Fibroblast of lung (primary cell): ENCODE results near the gene PDE3B. TPM values are rescaled to one million over a fixed set of nuclear protein-coding genes. Genes with fewer than 3 reads are reported as not detected.
A peak's percentile ranks its signal among the peaks of the same experiment; 100 is the strongest.
"Not testable (repeated sequence)": the region's sequence is repeated elsewhere in the genome, so short reads cannot be mapped to it uniquely, and the experiment has no call there.

Experiments
- DNase-seq, 2 donors: peaks; one replicate each; pipeline versions ENCODE4 v3.0.0 to v3.0.0-alpha.2; 2010; ENCODE audit warnings: low read depth in 2 of 2
- H2AFZ ChIP-seq: 2 replicates; pipeline ENCODE4 v1.5.1; 2012; ENCODE audit warnings: low read length, control low read depth, inconsistent platforms
- H3K27ac ChIP-seq: 2 replicates; pipeline ENCODE4 v1.5.1; 2011; ENCODE audit warnings: low read length, control low read depth; ENCODE audit not compliant: insufficient read depth
- H3K27me3 ChIP-seq: 2 replicates; pipeline ENCODE4 v1.5.1; 2011; ENCODE audit warnings: mild to moderate bottlenecking, low read length; ENCODE audit not compliant: control insufficient read depth, insufficient read depth
- H3K36me3 ChIP-seq: 2 replicates; pipeline ENCODE4 v1.5.1; 2011; ENCODE audit warnings: low read length; ENCODE audit not compliant: control insufficient read depth, insufficient read depth
- H3K4me1 ChIP-seq: 2 replicates; pipeline ENCODE4 v1.5.1; 2011; ENCODE audit warnings: low read length; ENCODE audit not compliant: control insufficient read depth, insufficient read depth; ENCODE audit errors: extremely low read depth
- H3K4me2 ChIP-seq: 2 replicates; pipeline ENCODE4 v1.5.1; 2011; ENCODE audit warnings: low read length, control low read depth; ENCODE audit not compliant: insufficient read depth; ENCODE audit errors: extremely low read depth
- H3K4me3 ChIP-seq, 4 experiments: fragments of 200-600 bp in 1 of 4; sonication (generic) in 1 of 4; replicated peaks in 1 of 4; 2 replicates each; pipeline ENCODE4 v1.5.1; 2011 to 2016; ENCODE audit warnings: low read length in 4 of 4, low read depth in 3 of 4, mild to moderate bottlenecking in 3 of 4, control low read depth in 2 of 4, inconsistent platforms in 1 of 4, mixed read lengths in 1 of 4; ENCODE audit not compliant: insufficient read depth in 1 of 4; ENCODE audit errors: control extremely low read depth in 1 of 4
- H3K79me2 ChIP-seq: 2 replicates; pipeline ENCODE4 v1.5.1; 2012; ENCODE audit warnings: mild to moderate bottlenecking, low read length, inconsistent platforms; ENCODE audit not compliant: control insufficient read depth, insufficient read depth
- H3K9ac ChIP-seq: 2 replicates; pipeline ENCODE4 v1.5.1; 2011; ENCODE audit warnings: mild to moderate bottlenecking, low read length, control low read depth; ENCODE audit not compliant: insufficient read depth
- H3K9me3 ChIP-seq: 2 replicates; pipeline ENCODE4 v1.5.1; 2012; ENCODE audit warnings: low read depth, low read length; ENCODE audit not compliant: control insufficient read depth, insufficient read depth
- H4K20me1 ChIP-seq: 2 replicates; pipeline ENCODE4 v1.5.1; 2011; ENCODE audit warnings: low read length; ENCODE audit not compliant: control insufficient read depth, insufficient read depth; ENCODE audit errors: extremely low read depth
- EZH2 ChIP-seq: IDR thresholded peaks from 2 replicates; pipeline ENCODE4 v1.5.1; 2012; ENCODE audit warnings: low read length, control low read depth, mild to moderate bottlenecking; ENCODE audit errors: missing control alignments
- polyA plus RNA-seq, 2 donors: library from polyadenylated mRNA; depleted of rRNA in 1 of 2; stranded (reverse) in 1 of 2; unstranded in 1 of 2; fragments of >200 nt; gene quantifications; 2 replicates each; pipeline ENCODE4 v1.2.1, GENCODE V29; 2011 to 2012; ENCODE audit warnings: missing spikeins in 1 of 2
- total RNA-seq: library from RNA; depleted of rRNA; stranded (reverse); fragments of >200 nt; gene quantifications from 2 replicates; pipeline ENCODE4 v1.2.1, GENCODE V29; 2014
- TF ChIP-seq, protein P1 (sequence below), 2 donors: IDR thresholded peaks in 1 of 2; conservative IDR thresholded peaks in 1 of 2; 1 replicate in 1 of 2; 2 replicates in 1 of 2; pipeline ENCODE4 v1.5.1; 2011 to 2012; ENCODE audit warnings: low read length in 2 of 2, control low read depth in 1 of 2, inconsistent platforms in 1 of 2, low read depth in 1 of 2, mild to moderate bottlenecking in 1 of 2

PDE3B gene
- total and polyA plus RNA-seq, 2 donors (not counting 1 experiment from before 2014, with no cell fraction given), result 0.43 to 11.2 TPM

DNA sequence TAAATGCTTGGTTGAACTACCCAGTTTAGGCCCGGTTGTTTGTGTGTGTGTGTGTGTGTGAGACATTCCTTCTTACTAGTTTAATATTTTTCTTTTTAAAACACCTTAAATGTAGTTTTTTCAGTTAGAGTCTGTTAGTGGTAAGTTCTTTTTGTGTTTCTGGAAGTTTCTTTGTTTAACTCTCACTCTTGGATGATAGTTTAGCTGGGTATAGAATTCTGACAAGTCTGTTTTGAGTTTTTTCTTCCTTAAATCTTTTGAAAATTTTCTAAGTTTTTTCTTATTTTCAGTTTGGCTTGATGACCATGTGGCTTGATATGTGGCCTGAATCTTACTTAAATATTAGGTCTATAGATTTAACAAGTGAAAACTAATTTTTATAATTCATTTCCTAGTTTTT, 60.1 kb downstream of the PDE3B start:
- H3K27me3 ChIP-seq, result no peaks in the 10 kb centered on the region
- no peak overlapping the region for H2AFZ ChIP-seq
- no peaks in the 10 kb centered on the region for H3K36me3 ChIP-seq

DNA sequence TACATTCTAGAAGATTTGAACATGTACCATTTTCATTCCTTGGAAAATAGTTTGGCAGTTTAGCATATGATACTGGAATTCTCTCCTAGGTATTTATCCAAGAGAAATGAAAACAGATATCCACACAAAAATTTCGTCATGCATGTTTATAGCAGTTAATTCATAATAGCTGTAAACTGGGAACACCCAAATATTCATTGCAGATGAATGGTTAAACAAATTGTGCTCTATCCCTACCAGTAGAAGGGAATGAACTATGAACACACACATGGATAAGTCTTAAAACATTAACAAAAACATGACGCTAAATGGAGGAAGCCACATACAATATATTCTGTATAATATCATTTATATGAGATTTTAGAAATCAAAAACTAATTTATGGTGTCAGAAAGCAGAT, 61.5 kb downstream of the PDE3B start:
- Histone ChIP-seq H3K4me2 (no peak overlapping the region), H3K36me3 (no peaks in the 10 kb centered on the region), H3K79me2 (no peaks in the 10 kb centered on the region), H4K20me1 (no peaks in the 10 kb centered on the region), H3K9me3 (no peaks in the 10 kb centered on the region), H3K4me1 (no peaks in the 10 kb centered on the region), H3K4me3 (no peak overlapping the region), H3K27ac (no peak overlapping the region), H2AFZ (no peak overlapping the region), H3K9ac (no peak overlapping the region), H3K27me3 (no peaks in the 10 kb centered on the region)
- DNase-seq, result no peak
- TF ChIP-seq EZH2, result no peak
- TF ChIP-seq, protein P1, sequence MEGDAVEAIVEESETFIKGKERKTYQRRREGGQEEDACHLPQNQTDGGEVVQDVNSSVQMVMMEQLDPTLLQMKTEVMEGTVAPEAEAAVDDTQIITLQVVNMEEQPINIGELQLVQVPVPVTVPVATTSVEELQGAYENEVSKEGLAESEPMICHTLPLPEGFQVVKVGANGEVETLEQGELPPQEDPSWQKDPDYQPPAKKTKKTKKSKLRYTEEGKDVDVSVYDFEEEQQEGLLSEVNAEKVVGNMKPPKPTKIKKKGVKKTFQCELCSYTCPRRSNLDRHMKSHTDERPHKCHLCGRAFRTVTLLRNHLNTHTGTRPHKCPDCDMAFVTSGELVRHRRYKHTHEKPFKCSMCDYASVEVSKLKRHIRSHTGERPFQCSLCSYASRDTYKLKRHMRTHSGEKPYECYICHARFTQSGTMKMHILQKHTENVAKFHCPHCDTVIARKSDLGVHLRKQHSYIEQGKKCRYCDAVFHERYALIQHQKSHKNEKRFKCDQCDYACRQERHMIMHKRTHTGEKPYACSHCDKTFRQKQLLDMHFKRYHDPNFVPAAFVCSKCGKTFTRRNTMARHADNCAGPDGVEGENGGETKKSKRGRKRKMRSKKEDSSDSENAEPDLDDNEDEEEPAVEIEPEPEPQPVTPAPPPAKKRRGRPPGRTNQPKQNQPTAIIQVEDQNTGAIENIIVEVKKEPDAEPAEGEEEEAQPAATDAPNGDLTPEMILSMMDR (conservative IDR thresholded peaks at IDR 0.05 in 1 of 2, IDR thresholded peaks at IDR 0.05 in 1 of 2; ENCODE audit: low read depth in 1 of 2, low read length in 2 of 2), result no peak

More for the DNA sequence above, 60.1 kb downstream of the PDE3B start:
- no peak overlapping the region for H3K4me3 ChIP-seq
- no peaks in the 10 kb centered on the region for H3K79me2 ChIP-seq
- H3K4me2 ChIP-seq, result no peak overlapping the region
- H3K4me1 ChIP-seq, result no peaks in the 10 kb centered on the region
- DNase-seq, result peak in 1 of 2 donors; percentile 2
- no peaks in the 10 kb centered on the region for H4K20me1 ChIP-seq
- no peak overlapping the region for H3K9ac ChIP-seq
- H3K9me3 ChIP-seq, result no peaks in the 10 kb centered on the region
- no peak for TF ChIP-seq EZH2
- TF ChIP-seq, protein P1 (conservative IDR thresholded peaks at IDR 0.05 in 1 of 2, IDR thresholded peaks at IDR 0.05 in 1 of 2; ENCODE audit: low read depth in 1 of 2, low read length in 2 of 2), result no peak
- H3K27ac ChIP-seq, result no peak overlapping the region

DNA sequence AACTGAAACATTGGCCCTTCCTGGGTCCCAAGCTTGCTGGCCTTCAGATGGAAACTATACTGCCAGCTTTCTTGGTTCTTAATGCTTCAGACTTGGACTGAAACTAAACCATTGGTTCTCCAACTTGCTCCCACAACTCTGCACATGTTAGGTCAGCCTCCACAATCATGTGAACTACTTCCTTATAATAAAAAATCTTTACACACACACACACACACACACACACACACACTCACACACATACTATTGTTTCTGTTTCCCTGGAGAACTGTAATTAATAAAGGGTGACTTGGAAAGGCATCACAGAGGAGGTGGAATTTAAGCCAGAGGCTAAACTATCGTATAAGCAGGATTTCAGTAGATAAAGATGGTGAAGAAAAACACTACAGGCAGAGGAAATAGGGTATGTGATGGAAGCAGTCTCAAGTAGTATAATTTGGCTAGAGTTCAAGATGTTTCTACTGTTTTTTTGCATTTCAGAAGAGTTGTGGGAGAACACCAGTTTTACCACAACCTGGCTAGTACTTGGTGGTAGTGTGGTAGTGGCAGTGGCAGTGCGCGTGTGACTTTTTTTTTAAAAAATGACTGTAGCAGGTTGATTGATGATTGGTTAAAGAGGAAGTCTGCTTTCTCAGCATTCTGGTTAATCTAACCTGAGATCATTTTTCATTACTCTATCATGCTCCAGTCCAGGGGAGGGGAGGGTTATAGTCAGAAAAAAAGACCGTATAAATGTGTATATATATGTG, 70.1 kb downstream of the PDE3B start:
- Histone ChIP-seq H3K4me2 (no peak overlapping the region), H3K27ac (no peak overlapping the region), H3K36me3 (no peaks in the 10 kb centered on the region), H3K9me3 (no peaks in the 10 kb centered on the region), H3K4me3 (no peak overlapping the region), H2AFZ (no peak overlapping the region), H3K27me3 (no peaks in the 10 kb centered on the region), H4K20me1 (no peaks in the 10 kb centered on the region), H3K79me2 (no peaks in the 10 kb centered on the region), H3K4me1 (no peaks in the 10 kb centered on the region), H3K9ac (no peak overlapping the region)
- TF ChIP-seq, protein P1 (conservative IDR thresholded peaks at IDR 0.05 in 1 of 2, IDR thresholded peaks at IDR 0.05 in 1 of 2; ENCODE audit: low read depth in 1 of 2, low read length in 2 of 2), result no peak
- TF ChIP-seq EZH2, result no peak
- no peak for DNase-seq

DNA sequence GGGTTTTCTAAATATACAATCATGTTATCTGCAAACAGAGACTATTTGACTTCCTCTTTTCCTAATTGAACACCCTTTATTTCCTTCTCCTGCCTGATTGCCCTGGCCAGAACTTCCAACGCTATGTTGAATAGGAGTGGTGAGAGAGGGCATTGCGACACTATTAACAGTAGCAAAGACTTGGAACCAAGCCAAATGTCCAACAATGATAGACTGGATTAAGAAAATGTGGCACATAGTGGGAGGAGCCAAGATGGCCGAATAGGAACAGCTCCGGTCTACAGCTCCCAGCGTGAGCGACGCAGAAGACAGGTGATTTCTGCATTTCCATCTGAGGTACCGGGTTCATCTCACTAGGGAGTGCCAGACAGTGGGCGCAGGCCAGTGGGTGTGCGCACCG, 72.1 kb downstream of the PDE3B start:
- H3K9ac ChIP-seq, H2AFZ ChIP-seq, H3K4me1 ChIP-seq, H4K20me1 ChIP-seq, H3K27me3 ChIP-seq, H3K36me3 ChIP-seq, H3K4me3 ChIP-seq, DNase-seq, H3K27ac ChIP-seq, H3K4me2 ChIP-seq, H3K9me3 ChIP-seq, H3K79me2 ChIP-seq: not testable (repeated sequence)
